Heart right ventricle (tissue), 16 donors: ENCODE data around the gene WFDC9. TPM values are rescaled to one million over a fixed set of nuclear protein-coding genes. Genes with fewer than 3 reads are reported as not detected.

Experiments used
- ATAC-seq, 8 donors: fragments of 200-7000 bp; cut with Tn5 transposase; one replicate each; pipeline ENCODE4 v1.9.1; 2020; ENCODE audit warnings: mild to moderate bottlenecking in 8 of 8, moderate library complexity in 8 of 8, moderate number of reproducible peaks in 1 of 8
- DNase-seq, 2 donors: peaks; one replicate each; pipeline ENCODE4 v3.0.0-alpha.2; 2020
- H3K27ac ChIP-seq, 10 donors: fragments of 200-600 bp; sonication (generic) in 2 of 10; one replicate each; pipeline versions ENCODE4 v1.5.0 to v1.8.0; 2020 to 2022; ENCODE audit warnings: mild to moderate bottlenecking in 3 of 10
- H3K27me3 ChIP-seq, 7 donors: fragments of 200-600 bp; one replicate each; pipeline ENCODE4 v1.8.0; 2021 to 2022; ENCODE audit warnings: mild to moderate bottlenecking in 2 of 7
- H3K36me3 ChIP-seq, 9 donors: fragments of 200-600 bp; sonication (generic) in 1 of 9; one replicate each; pipeline versions ENCODE4 v1.5.0 to v1.8.0; 2020 to 2022; ENCODE audit warnings: mild to moderate bottlenecking in 2 of 9
- H3K4me1 ChIP-seq, 9 donors: fragments of 200-600 bp; sonication (generic) in 1 of 9; one replicate each; pipeline versions ENCODE4 v1.5.0 to v1.8.0; 2020 to 2022; ENCODE audit warnings: mild to moderate bottlenecking in 4 of 9
- H3K4me3 ChIP-seq, 10 donors: fragments of 200-600 bp; sonication (generic) in 2 of 10; one replicate each; pipeline versions ENCODE4 v1.5.0 to v1.8.0; 2020 to 2022; ENCODE audit warnings: mild to moderate bottlenecking in 7 of 10, moderate library complexity in 2 of 10
- H3K9me3 ChIP-seq, 11 donors: fragments of 200-600 bp in 10 of 11; sonication (generic) in 2 of 11; one replicate each; pipeline versions ENCODE4 v1.5.0 to v1.8.0; 2013 to 2022; ENCODE audit warnings: mild to moderate bottlenecking in 2 of 11, control low read depth in 1 of 11, moderate library complexity in 1 of 11
- CTCF ChIP-seq, 9 donors: fragments of 200-600 bp; sonication (generic) in 2 of 9; IDR thresholded peaks; one replicate each; pipeline versions ENCODE4 v1.5.0 to v1.8.0; 2021 to 2022; ENCODE audit warnings: antibody characterized with exemption in 9 of 9, mild to moderate bottlenecking in 5 of 9, moderate library complexity in 1 of 9
- WGBS, 2 donors: extraction: QIAGEN DNeasy Blood & Tissue Kit; methylation state at CpG; one replicate each; pipeline ENCODE4 v1.1.7; 2013; ENCODE audit warnings: inconsistent platforms in 1 of 2; 5-methylcytosine and 5-hydroxymethylcytosine counted together
- intact Hi-C, 10 donors: fragments of 100-400 bp; cut with DNase I; formaldehyde crosslinking; loops; one replicate each; pipeline versions ENCODE4 v1.11.1 to v1.14.2; 2022
- polyA plus RNA-seq, 2 donors: library from polyadenylated mRNA; stranded (reverse); fragments of 200-250 nt; gene quantifications; one replicate each; pipeline ENCODE4 v1.2.3, GENCODE V29; 2013
- total RNA-seq, 10 donors: library from RNA; stranded (reverse); fragmentation: NEBNext Ultra II Directional in 3 of 10; extraction: Animal tissue kit (Norgen Biotek cat#: 25700) in 3 of 10; gene quantifications; one replicate each; pipeline versions ENCODE4 v1.2.1 to v1.2.4, GENCODE V29; 2021 to 2023
- donor health status: Arrhythmogenic right ventricular cardiomyopathy.
- donor health status: ischemic (EF 13 %, LVEDD 7.1; RV severe dilation, severe dysfunction).
- donor health status: healthy with polysubstance abuse.
- donor health status: DM: no; HTN: yes; CAD: no.
- donor health status: DM: no; HTN: no; CAD: no.
- donor health status: ischemic (EF 25% LVEDD 6.9; RV normal size, moderate dysfunction).
- donor health status: ischemic (EF 25% LVEDD 5.7; RV mildly dilated, moderate dysfunction).
- donor health status: healthy.
- donor health status: DM: yes; HTN: yes; CAD: no.
- donor health status: Ischemic cardiomyopathy.
- donor health status: ischemic (EF 35%, LVEDD 5.7; RV mildly dilated, moderate dysfunction).
- donor health status: nonischemic (EF 11% LVEDD 7.7; RV severe dilation, severe dysfunction).
- donor health status: DM: yes; HTN: yes; CAD: no.
- donor health status: PGD.
- donor health status: ischemic (EF 29% LVEDD 5.4; RV normal size, mild dysfunction).
- donor health status: nonischemic (EF 23%, LVEDD 6.1; RV moderate dilation, normal function).

WFDC9 gene
- total and polyA plus RNA-seq, 12 donors: not detected

- Histone ChIP-seq H3K36me3 (no peaks in the 10 kb centered on the region), H3K4me1 (no peaks in the 10 kb centered on the region), H3K9me3 (peaks cover 0 to 14% (median 2%) of the 10 kb centered on the region in 11 donors), H3K27me3 (peaks cover 0 to 7% (median 0%) of the 10 kb centered on the region in 7 donors), H3K4me3 (no peak overlapping the region), H3K27ac (no peak overlapping the region)
- ATAC-seq (no peak), DNase-seq (no peak)
- no peak for TF ChIP-seq CTCF (IDR thresholded peaks at IDR 0.05)
- WGBS, 2 donors: 50 to 51% methylated on average over 4 of the region's 4 CpGs
- intact Hi-C loops: no loop called here
Observed at GRCh38 chr20:45611054-45611453, 20.0 kb downstream of the WFDC9 start.

- Histone ChIP-seq H3K27ac (no peak overlapping the region), H3K4me3 (no peak overlapping the region), H3K27me3 (peaks cover 0 to 7% (median 0%) of the 10 kb centered on the region in 7 donors), H3K4me1 (no peaks in the 10 kb centered on the region), H3K9me3 (peaks cover 0 to 30% (median 7%) of the 10 kb centered on the region in 11 donors), H3K36me3 (no peaks in the 10 kb centered on the region)
- no peak for DNase-seq
- 95 to 97% methylated on average over 1 of the region's 1 CpG for WGBS, 2 donors
- no peak for TF ChIP-seq CTCF (IDR thresholded peaks at IDR 0.05)
- ATAC-seq: no peak
- intact Hi-C loops: no loop called here
Observed at GRCh38 chr20:45607810-45608209, 23.3 kb downstream of the WFDC9 start.

- H3K9me3 ChIP-seq: peaks cover 0 to 4% (median 0%) of the 10 kb centered on the region in 11 donors
- DNase-seq (no peak), ATAC-seq (no peak)
- no peak for TF ChIP-seq CTCF (IDR thresholded peaks at IDR 0.05)
- intact Hi-C loops: no loop called here
- no peaks in the 10 kb centered on the region for H3K36me3 ChIP-seq
- no peak overlapping the region for H3K27ac ChIP-seq
- peaks cover 0 to 35% (median 30%) of the 10 kb centered on the region in 7 donors for H3K27me3 ChIP-seq
- H3K4me1 ChIP-seq: no peaks in the 10 kb centered on the region
- 35 to 36% methylated on average over 1 of the region's 1 CpG for WGBS, 2 donors
- no peak overlapping the region for H3K4me3 ChIP-seq
Observed at GRCh38 chr20:45595235-45595634, 35.8 kb downstream of the WFDC9 start.

GRCh38 chr20:45593498-45593897 lies 37.6 kb downstream of the WFDC9 start:
- no peaks in the 10 kb centered on the region for H3K36me3 ChIP-seq
- H3K4me3 ChIP-seq: no peak overlapping the region
- intact Hi-C loops: no loop called here
- peaks cover 0 to 4% (median 0%) of the 10 kb centered on the region in 11 donors for H3K9me3 ChIP-seq
- ATAC-seq (no peak), DNase-seq (no peak)
- TF ChIP-seq CTCF (IDR thresholded peaks at IDR 0.05): no peak
- H3K27me3 ChIP-seq: peaks cover 0 to 33% (median 29%) of the 10 kb centered on the region in 7 donors
- WGBS, 2 donors: 37 to 97% methylated on average over 1 of the region's 1 CpG
- no peaks in the 10 kb centered on the region for H3K4me1 ChIP-seq
- no peak overlapping the region for H3K27ac ChIP-seq
